NT2/D1 (cell line): ENCODE results near the gene WDR45B.

ENCODE experiments used
- SUZ12 ChIP-seq: IDR thresholded peaks from 2 replicates; pipeline ENCODE4 v1.6.1; 2011; ENCODE audit not compliant: insufficient read length, insufficient read depth; ENCODE audit errors: extremely low read depth
- ZNF274 ChIP-seq: IDR thresholded peaks from 2 replicates; pipeline ENCODE4 v1.6.1; 2011; ENCODE audit warnings: mild to moderate bottlenecking, low read depth, low read length

- TF ChIP-seq SUZ12 (no peak), ZNF274 (no peak)
Observed at GRCh38 chr17:82644148-82644547, 4.1 kb downstream of the WDR45B start.
